ENCODE measurements around the gene C9orf72.

C9orf72 gene

DNA sequence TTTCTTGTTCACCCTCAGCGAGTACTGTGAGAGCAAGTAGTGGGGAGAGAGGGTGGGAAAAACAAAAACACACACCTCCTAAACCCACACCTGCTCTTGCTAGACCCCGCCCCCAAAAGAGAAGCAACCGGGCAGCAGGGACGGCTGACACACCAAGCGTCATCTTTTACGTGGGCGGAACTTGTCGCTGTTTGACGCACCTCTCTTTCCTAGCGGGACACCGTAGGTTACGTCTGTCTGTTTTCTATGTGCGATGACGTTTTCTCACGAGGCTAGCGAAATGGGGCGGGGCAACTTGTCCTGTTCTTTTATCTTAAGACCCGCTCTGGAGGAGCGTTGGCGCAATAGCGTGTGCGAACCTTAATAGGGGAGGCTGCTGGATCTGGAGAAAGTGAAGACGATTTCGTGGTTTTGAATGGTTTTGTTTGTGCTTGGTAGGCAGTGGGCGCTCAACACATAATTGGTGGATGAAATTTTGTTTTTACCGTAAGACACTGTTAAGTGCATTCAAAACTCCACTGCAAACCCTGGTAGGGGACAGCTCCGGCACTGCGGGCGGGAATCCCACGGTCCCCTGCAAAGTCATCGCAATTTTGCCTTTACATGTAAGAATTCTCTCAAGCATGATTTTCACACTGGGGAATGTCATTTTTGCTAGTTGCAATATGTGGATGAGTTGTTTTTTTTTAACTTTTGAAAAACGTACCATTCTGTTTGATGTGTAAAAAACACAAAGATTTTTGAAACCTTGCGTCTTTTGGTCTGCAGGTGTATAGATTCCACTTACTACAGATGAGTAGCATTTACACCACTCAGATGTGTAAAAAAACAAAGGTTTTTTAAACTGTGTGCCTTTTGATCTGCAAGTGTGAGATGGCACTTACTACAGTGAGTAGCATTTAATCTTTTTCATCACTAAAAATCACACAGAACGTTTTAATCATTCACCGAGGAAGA is 631 bp upstream of the C9orf72 start:
- peak; percentile 99 for DNase-seq

DNA sequence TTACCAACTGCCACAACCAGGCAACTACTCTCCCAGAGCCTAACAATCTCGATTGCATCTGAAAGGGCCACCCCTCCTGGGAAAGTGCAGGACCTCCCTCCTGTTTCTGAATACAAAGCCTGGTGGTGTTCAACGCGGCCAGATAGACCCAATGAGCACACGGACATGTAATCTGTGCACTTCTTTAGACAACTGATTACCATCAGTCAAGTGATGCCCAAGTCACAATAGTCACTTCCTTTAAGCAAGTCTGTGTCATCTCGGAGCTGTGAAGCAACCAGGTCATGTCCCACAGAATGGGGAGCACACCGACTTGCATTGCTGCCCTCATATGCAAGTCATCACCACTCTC is 739 bp downstream of the C9orf72 start:
- peak; percentile 62 for DNase-seq

DNA sequence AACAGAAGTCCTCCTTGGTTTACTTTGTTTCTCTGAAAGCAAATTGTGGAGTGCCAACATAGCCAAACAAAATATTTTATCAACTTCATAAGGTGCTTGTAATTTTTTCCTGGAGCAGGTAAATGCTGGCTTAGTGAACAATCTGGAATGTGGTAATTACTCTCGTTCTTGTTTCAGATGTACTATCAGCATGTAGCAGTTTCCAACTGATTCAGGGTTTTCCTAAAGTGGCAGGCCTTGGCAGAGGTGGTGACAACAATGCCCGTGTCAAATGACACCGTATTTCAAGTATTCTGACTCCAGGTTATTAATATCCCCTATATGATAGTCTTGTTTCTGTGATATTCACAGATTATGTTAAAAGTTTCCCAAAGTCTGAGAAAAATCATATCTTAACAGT is 1.2 kb downstream of the C9orf72 start:
- DNase-seq = no peak

GRCh38 chr9:27571011-27571410 is 2.3 kb downstream of the C9orf72 start:
- no peak for DNase-seq

DNA sequence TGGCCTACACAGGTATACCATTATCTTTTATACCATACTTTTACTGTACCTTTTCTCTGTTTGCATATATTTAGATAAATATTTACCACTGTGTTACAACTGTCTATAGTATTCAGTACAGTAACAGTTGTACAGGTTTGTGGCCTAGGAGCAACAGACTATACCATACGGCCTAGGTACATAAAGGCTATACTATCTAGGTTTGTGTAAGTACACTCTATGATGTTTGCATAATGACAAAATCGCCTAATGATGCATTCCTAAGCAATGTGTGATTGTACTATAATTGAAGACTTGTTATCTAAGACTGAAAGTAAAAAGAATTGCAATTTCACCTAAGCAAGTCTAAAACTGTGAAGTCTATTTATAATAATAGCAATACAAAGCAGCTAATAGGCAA is 3.9 kb downstream of the C9orf72 start:
- DNase-seq = no peak

DNA sequence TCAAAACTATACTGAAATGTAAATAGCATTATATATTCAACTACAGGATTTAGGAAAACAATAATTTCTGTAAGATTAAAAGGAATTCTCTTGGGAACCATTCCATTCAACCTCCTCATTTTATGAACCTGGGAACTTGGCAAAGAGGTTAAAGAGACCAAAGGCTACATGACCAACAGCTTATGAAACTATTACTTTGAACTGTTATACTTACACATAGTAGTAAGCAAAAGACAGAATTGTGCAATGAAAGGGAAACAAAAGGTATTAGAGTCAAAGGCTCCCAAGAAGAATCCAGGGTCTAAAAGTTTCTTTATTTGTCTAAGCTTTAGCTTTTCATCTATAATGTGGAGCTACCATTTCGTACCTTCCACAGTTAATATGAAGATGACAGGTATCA is 7.2 kb downstream of the C9orf72 start:
- DNase-seq = no peak

DNA sequence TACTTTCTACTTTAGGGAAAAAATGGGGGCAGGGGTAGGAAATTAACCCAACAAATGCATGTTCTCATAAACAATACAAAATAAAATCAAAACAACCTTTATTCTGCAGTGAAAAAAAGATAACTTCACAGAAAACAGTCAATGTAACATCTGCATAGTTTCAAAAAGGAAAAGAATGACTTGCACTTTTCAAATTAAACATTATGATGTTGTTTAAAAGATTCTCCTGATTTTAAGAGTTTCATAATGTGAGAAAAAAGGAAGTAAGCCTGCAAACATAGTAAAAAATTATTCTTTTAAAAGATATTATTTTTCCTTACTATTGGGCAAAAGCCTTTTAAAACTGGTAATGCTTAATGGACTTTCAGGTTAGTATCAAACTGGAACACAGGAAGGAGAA is 7.6 kb downstream of the C9orf72 start:
- DNase-seq = no peak

- no peak for DNase-seq
Observed at GRCh38 chr9:27564670-27565069, 8.6 kb downstream of the C9orf72 start.

GRCh38 chr9:27563738-27564430 is 9.4 kb downstream of the C9orf72 start:
- no peak for DNase-seq

GRCh38 chr9:27561685-27562084 is 11.6 kb downstream of the C9orf72 start:
- DNase-seq = no peak

GRCh38 chr9:27560457-27560856 is 12.8 kb downstream of the C9orf72 start:
- no peak for DNase-seq

DNA sequence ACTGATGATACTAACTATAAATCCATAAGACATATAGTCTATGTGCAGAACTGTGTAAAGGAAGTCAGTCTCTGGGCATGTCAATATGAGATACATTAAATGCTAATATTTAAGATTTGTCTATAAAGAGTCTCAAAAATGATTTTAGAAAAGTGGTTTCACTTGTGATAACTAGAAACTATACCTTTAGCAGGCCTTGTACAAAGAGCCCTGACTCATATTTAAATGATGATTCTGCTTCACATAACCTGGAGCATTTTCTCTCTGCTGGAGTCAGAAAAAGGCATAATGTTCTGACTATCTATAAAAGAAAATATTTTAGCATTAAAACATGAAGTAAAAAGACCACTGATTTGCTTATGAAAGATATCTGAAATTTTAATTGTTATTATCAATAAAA is 15.0 kb downstream of the C9orf72 start:
- no peak for DNase-seq

DNA sequence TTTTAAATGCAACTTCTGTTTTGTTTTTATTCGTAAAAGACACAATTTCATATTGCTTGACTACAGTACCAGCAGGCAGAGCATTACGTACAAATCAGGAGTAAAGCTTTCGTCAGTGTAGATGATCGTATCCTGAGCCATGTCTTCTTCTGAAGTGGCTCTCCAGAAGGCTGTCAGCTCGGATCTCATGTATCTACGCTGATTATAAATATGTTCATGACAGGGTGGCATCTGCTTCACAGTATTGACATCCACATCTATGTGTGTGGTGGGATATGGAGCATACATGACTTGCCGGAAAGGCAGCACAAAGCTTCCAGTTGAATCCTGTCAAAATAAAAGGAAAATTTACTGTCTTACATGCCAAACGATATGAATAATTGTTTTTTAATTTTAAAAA is 16.8 kb downstream of the C9orf72 start:
- DNase-seq = no peak

DNA sequence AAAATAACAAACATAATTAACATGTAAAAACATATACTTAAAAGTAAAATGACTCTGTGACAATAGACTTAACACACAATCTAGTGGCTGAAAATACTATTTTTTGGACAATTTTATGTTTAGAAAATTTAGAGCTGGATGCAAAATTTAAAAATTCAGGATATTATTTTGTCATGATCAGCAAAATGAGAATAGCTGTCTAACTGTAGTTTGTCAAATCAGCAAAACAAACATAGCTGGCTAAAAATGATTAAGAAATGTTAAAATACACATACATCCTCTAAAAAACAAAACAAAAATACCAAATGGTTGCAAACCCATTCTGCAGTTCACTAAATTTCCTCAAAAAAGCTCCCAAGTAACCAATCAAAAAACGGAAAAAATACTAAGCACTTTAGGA is 18.6 kb downstream of the C9orf72 start:
- DNase-seq = no peak

GRCh38 chr9:27549196-27549755 is 24.0 kb downstream of the C9orf72 start:
- no peak for DNase-seq

DNA sequence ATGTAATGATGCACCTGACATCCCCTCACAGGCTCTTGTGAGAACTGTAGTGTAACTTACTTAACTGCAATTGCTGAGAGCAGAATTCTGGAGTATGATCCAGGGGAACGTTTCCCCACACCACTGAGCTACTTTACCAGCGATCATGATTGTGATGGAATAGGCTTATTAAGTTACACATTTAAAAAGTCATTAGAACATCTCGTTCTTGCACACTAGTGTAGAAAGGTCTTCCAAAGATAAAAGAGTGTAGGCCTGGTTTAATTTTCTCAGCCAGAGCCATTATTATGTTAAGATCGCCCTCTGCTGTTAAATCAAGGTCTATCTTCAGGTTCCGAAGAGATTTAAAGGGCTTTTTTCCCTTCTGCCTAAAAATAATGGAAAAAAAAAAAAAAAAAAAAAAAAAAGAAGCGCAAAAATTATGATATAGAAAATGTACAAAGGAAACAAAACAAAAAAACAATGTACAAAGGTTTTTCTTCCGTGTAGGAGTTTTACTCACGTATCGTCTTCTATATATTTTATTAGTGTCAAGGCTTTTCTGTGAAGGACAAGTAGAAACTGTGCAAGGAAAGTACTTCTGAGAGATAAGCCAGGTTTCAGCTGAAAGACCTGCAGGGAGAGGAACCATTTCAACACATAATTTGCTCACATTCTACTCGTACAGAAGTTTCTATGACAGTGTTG is 25.1 kb downstream of the C9orf72 start:
- no peak for DNase-seq

DNA sequence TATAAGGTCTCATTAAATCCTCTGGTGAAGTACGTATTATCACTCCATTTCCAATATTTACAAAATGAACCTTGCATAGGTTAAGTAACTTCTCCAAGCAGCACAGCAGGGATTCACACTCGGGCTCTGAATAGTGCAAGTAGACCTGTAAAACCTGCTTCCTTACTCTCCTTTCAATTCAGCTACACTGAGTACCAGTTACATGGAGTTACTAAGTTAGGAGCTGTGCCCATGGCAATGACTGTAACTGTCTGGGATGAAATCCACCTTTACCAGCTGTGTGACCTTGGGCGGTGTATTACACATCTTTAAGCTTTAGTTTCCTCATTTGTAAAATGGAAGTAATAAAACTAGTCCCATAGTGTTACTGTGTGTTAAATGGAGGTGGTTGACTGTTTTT is 27.8 kb downstream of the C9orf72 start:
- DNase-seq = no peak

GRCh38 chr9:27542508-27542907 is 30.8 kb downstream of the C9orf72 start:
- no peak for DNase-seq

GRCh38 chr9:27541740-27542139 is 31.5 kb downstream of the C9orf72 start:
- no peak for DNase-seq

DNA sequence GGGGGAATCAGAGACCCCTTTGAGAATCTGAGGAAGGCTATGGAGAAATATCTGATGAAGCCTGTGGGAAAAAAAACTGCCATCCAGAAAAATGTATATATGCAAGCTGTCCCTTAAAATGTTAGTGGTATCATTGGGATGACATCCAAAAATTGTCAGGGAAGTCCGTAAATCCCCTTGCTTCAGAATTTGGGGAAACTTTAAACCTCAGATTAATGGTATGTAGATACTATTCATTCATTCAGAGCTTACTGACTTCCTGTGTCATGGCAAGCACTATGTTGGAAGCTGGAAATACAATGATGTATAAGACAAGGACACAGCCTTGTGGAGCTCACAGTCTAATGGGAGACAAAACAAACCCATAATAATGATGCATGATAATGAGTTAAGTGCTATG is 32.8 kb downstream of the C9orf72 start:
- no peak for DNase-seq

DNA sequence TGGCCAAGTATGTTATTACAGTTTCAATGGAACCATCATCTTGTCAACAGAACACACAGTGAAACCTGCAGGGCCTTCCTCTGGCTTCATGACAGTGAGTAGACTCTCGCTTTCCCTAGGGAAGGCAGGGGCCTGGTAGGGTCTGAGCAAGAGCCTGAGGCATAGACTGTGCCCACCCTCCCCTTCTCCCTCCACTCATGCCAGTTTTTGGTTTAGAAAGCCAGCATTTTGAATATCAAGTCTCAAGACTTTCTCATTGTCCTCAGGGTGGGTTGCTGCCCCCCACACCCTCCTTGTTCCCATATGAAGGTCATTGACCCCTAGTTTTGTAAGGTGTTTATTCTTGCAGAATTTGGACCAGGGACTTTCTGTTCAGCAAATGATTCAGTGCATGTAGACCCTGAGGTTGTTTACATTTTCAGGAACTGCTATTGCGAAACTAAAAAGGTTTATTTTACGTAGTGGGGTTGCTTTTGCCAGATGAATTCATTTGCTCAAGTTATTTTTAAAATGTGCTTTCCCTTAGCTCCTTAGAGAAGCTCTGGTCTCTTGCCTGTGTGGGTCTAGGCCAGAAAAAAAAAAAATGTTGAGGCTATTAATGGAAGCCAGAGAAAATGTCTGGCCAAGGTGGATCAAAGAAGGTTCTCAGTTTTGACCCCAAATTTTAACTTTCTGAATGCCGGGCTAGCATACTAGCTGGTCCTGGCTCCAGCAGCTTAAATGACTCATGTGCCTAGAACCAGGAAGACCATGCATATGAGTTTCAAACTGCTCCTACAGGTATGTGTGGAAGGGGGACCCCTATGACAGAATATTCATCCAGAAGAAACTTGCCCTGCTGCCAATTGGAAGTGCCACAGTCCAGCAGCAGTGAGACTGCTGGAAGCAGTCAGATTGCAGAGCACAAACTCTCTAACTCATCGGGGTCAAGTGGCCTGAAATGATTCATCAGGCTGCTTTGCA is 33.5 kb downstream of the C9orf72 start:
- no peak for DNase-seq

- no peak for DNase-seq
Observed at GRCh38 chr9:27538647-27539046, 34.6 kb downstream of the C9orf72 start.
